MM.1S (cell line): ENCODE results near the gene ZBTB7C.

ENCODE experiments used
- DNase-seq: peaks from one replicate; pipeline ENCODE4 v3.0.0-alpha.2; 2015
- H2AFZ ChIP-seq: fragments of 300-600 bp; sonication (generic); 2 replicates; pipeline ENCODE4 v1.6.0; 2016; ENCODE audit warnings: antibody characterized with exemption, low read length
- H3F3A ChIP-seq: fragments of 300-600 bp; sonication (generic); 2 replicates; pipeline ENCODE4 v1.6.1; 2016; ENCODE audit warnings: mild to moderate bottlenecking, antibody characterized with exemption, low read length, moderate library complexity, mixed read lengths; ENCODE audit not compliant: insufficient read depth
- H3K27ac ChIP-seq: fragments of 300-600 bp; sonication (generic); 2 replicates; pipeline ENCODE4 v1.5.1; 2016; ENCODE audit warnings: mild to moderate bottlenecking, low read length
- H3K27me3 ChIP-seq: fragments of 300-600 bp; sonication (generic); replicated peaks from 2 replicates; pipeline ENCODE4 v1.6.0; 2016; ENCODE audit warnings: low read length; ENCODE audit not compliant: insufficient read depth
- H3K36me3 ChIP-seq: fragments of 300-600 bp; sonication (generic); replicated peaks from 2 replicates; pipeline ENCODE4 v1.6.1; 2016; ENCODE audit warnings: mild to moderate bottlenecking, low read length, mixed read lengths; ENCODE audit not compliant: insufficient read depth
- H3K4me1 ChIP-seq: fragments of 300-600 bp; sonication (generic); 2 replicates; pipeline ENCODE4 v1.6.1; 2016; ENCODE audit warnings: low read length, mixed read lengths
- H3K4me2 ChIP-seq: fragments of 300-600 bp; sonication (generic); 2 replicates; pipeline ENCODE4 v1.6.0; 2016; ENCODE audit warnings: low read depth, low read length
- H3K4me3 ChIP-seq: fragments of 300-600 bp; sonication (generic); 2 replicates; pipeline ENCODE4 v1.5.1; 2016; ENCODE audit warnings: low read length, mixed read lengths
- H3K79me2 ChIP-seq: fragments of 300-600 bp; sonication (generic); 2 replicates; pipeline ENCODE4 v1.6.1; 2016; ENCODE audit warnings: mixed run types, low read length, mixed read lengths
- H3K9ac ChIP-seq: fragments of 300-600 bp; sonication (generic); 2 replicates; pipeline ENCODE4 v1.6.1; 2016; ENCODE audit warnings: low read length, mixed read lengths
- H3K9me2 ChIP-seq: fragments of 300-600 bp; sonication (generic); replicated peaks from 2 replicates; pipeline ENCODE4 v1.6.1; 2016; ENCODE audit warnings: mild to moderate bottlenecking, low read length, mixed read lengths; ENCODE audit not compliant: insufficient read depth
- H3K9me3 ChIP-seq: fragments of 300-600 bp; sonication (generic); replicated peaks from 2 replicates; pipeline ENCODE4 v1.6.1; 2016; ENCODE audit warnings: mild to moderate bottlenecking, low read length, mixed read lengths; ENCODE audit not compliant: insufficient read depth
- H4K20me1 ChIP-seq: fragments of 300-600 bp; sonication (generic); 2 replicates; pipeline ENCODE4 v1.6.1; 2016; ENCODE audit warnings: mild to moderate bottlenecking, low read length, moderate library complexity, mixed read lengths; ENCODE audit not compliant: insufficient read depth
- CTCF ChIP-seq: fragments of 300-600 bp; sonication (generic); IDR thresholded peaks from 2 replicates; pipeline ENCODE4 v1.5.1; 2016; ENCODE audit warnings: antibody characterized with exemption, low read length, mixed read lengths
- EZH2 ChIP-seq: fragments of 300-600 bp; sonication (generic); optimal IDR thresholded peaks from 2 replicates; pipeline ENCODE3; 2017; ENCODE audit warnings: low read depth, mild to moderate bottlenecking, antibody characterized with exemption, low read length, mixed read lengths
- EZH2phosphoT487 ChIP-seq: fragments of 300-600 bp; sonication (generic); IDR thresholded peaks from 2 replicates; pipeline ENCODE4 v1.6.1; 2018; ENCODE audit warnings: antibody characterized with exemption, low read length

The ZBTB7C gene

GRCh38 chr18:48217258-48218250, 191.6 kb downstream of the ZBTB7C start:
- TF ChIP-seq EZH2 = no peak
- no peak for TF ChIP-seq CTCF
- no peak for TF ChIP-seq EZH2phosphoT487

GRCh38 chr18:48216639-48217257, 192.4 kb downstream of the ZBTB7C start:
- no peak for DNase-seq
- H3K4me3 ChIP-seq = no peak overlapping the region
- H3K9me2 ChIP-seq = no peaks in the 10 kb centered on the region
- H3K36me3 ChIP-seq = no peaks in the 10 kb centered on the region
- no peaks in the 10 kb centered on the region for H4K20me1 ChIP-seq
- H3K79me2 ChIP-seq = no peaks in the 10 kb centered on the region
- no peak overlapping the region for H3K4me2 ChIP-seq
- no peak for TF ChIP-seq EZH2
- no peak for TF ChIP-seq EZH2phosphoT487
- no peak for TF ChIP-seq CTCF
- H3F3A ChIP-seq = no peaks in the 10 kb centered on the region
- no peak overlapping the region for H3K27ac ChIP-seq
- no peaks in the 10 kb centered on the region for H3K27me3 ChIP-seq
- H3K9me3 ChIP-seq = no peaks in the 10 kb centered on the region
- H3K9ac ChIP-seq = no peak overlapping the region
- H2AFZ ChIP-seq = no peak overlapping the region
- peaks cover 2% of the 10 kb centered on the region for H3K4me1 ChIP-seq

More at GRCh38 chr18:48217258-48218250, 191.6 kb downstream of the ZBTB7C start:
- Histone ChIP-seq H4K20me1 (no peaks in the 10 kb centered on the region), H3K9me2 (no peaks in the 10 kb centered on the region), H3K4me2 (no peak overlapping the region), H3K9ac (no peak overlapping the region), H3K9me3 (no peaks in the 10 kb centered on the region), H3K27me3 (no peaks in the 10 kb centered on the region), H3K27ac (no peak overlapping the region), H3K4me3 (no peak overlapping the region), H3K36me3 (no peaks in the 10 kb centered on the region), H2AFZ (no peak overlapping the region), H3F3A (peaks cover 2% of the 10 kb centered on the region; the same call in 1 of the 2 replicates), H3K4me1 (peaks cover 10% of the 10 kb centered on the region), H3K79me2 (no peaks in the 10 kb centered on the region)
- DNase-seq = no peak

GRCh38 chr18:48215876-48216638, 193.1 kb downstream of the ZBTB7C start:
- no peak overlapping the region for H3K4me3 ChIP-seq
- H3K4me2 ChIP-seq = no peak overlapping the region
- no peak overlapping the region for H3K9ac ChIP-seq
- no peaks in the 10 kb centered on the region for H3K4me1 ChIP-seq
- H3F3A ChIP-seq = no peaks in the 10 kb centered on the region
- no peak for TF ChIP-seq EZH2phosphoT487
- no peak for TF ChIP-seq EZH2
- no peak for TF ChIP-seq CTCF
- no peaks in the 10 kb centered on the region for H3K9me3 ChIP-seq
- H3K27ac ChIP-seq = no peak overlapping the region
- H4K20me1 ChIP-seq = no peaks in the 10 kb centered on the region
- no peaks in the 10 kb centered on the region for H3K27me3 ChIP-seq
- no peak overlapping the region for H2AFZ ChIP-seq
- no peaks in the 10 kb centered on the region for H3K9me2 ChIP-seq
- H3K36me3 ChIP-seq = no peaks in the 10 kb centered on the region
- DNase-seq = no peak
- no peaks in the 10 kb centered on the region for H3K79me2 ChIP-seq
